ENCODE results near the gene NFE2L3. TPM values are rescaled to one million over a fixed set of nuclear protein-coding genes. Genes with fewer than 3 reads are reported as not detected.
A peak's percentile ranks its signal among the peaks of the same experiment; 100 is the strongest.

The NFE2L3 gene
- total and polyA plus RNA-seq, 2 of the 4 experiments (the other 2 are of a cell fraction), result 28.0 to 43.2 TPM

DNA sequence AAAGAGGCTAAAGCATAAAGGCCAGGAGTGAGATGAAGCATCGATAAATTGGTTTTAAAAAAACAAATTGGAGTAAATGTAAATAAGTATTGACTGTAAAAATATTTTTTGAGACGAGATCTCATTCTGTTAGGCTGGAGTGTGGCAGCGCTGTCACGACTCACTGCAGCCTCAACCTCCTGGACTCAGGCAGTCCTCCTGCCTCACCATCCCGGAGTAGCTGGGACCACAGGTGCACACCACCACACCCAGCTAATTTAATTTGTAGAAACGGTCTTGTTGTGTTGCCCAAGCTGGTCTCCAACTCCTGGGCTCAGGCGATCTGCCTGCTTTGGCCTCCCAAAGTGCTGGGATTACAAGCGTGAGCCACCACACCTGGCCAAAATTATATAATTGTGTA is 30.7 kb downstream of the NFE2L3 start:
- no peak overlapping the region for H2BK15ac ChIP-seq (ENCODE audit: low read depth, low read length)
- no peak overlapping the region for H2AFZ ChIP-seq (replicated peaks; ENCODE audit: low read length, poor library complexity)
- H2BK20ac ChIP-seq (ENCODE audit: low read depth, low read length), result no peak overlapping the region
- no peaks in the 10 kb centered on the region for H3K4me1 ChIP-seq (ENCODE audit: control insufficient read depth, insufficient read depth, low read length)
- DNase-seq, result no peak
- no peak overlapping the region for H3K4me3 ChIP-seq (ENCODE audit: insufficient read depth, low read depth, low read length)
- no peak overlapping the region for H3K14ac ChIP-seq (replicated peaks; ENCODE audit: low read depth, low read length)
- peak overlapping the region in 1 of 2 experiments; percentile 10; a peak in 1 of 4 replicates for H4K8ac ChIP-seq (ENCODE audit: low read depth in 2 of 2, low read length in 2 of 2)
- H4K20me1 ChIP-seq (ENCODE audit: insufficient read depth, low read length), result peaks cover 30% of the 10 kb centered on the region
- H2BK5ac ChIP-seq (ENCODE audit: low read depth, low read length, poor library complexity, severe bottlenecking), result no peak overlapping the region
- in situ Hi-C loops (cut with MboI; ENCODE audit: low sequenced_read_pairs) (no loop called here), dilution Hi-C loops (cut with HindIII; ENCODE audit: low sequenced_read_pairs, unreplicated experiment) (no loop called here), intact Hi-C loops (cut with micrococcal nuclease) (loop anchor here (5.0 kb wide), 1 partner anchor 90 kb away; no protein-coding TSS in a partner anchor)
- H3K4ac ChIP-seq (ENCODE audit: low read depth, low read length), result no peak overlapping the region
- H3K9me1 ChIP-seq (ENCODE audit: insufficient read depth, low read length), result no peaks in the 10 kb centered on the region; the same call in 1 of the 2 replicates
- no peak overlapping the region for H3K18ac ChIP-seq (ENCODE audit: low read depth, low read length)
- H3K27me3 ChIP-seq (ENCODE audit: control insufficient read depth, insufficient read depth, low read length), result no peaks in the 10 kb centered on the region
- WGBS, 2 experiments (ENCODE audit: extremely low coverage in 2 of 2, insufficient read length in 1 of 2), result no CpG with 5 or more reads among the region's 8 CpGs
- H3K27ac ChIP-seq (ENCODE audit: insufficient read depth, low read length), result no peak overlapping the region
- H2BK120ac ChIP-seq (ENCODE audit: low read depth, low read length), result no peak overlapping the region
- no peaks in the 10 kb centered on the region for H3K9me3 ChIP-seq (ENCODE audit: control insufficient read depth, insufficient read depth, low read length)
- peaks cover 2% of the 10 kb centered on the region; the same call in 1 of the 2 replicates for H3K36me3 ChIP-seq (ENCODE audit: control insufficient read depth, insufficient read depth, low read length)
- no peak overlapping the region for H2AK5ac ChIP-seq (ENCODE audit: low read depth, low read length)
- H2AK9ac ChIP-seq (replicated peaks; ENCODE audit: low read depth, low read length, poor library complexity), result no peak overlapping the region
- H3K23ac ChIP-seq (ENCODE audit: low read depth, low read length), result no peak overlapping the region
- no peak overlapping the region for H3K56ac ChIP-seq (ENCODE audit: extremely low read depth, insufficient read depth, low read length)
- H3K79me1 ChIP-seq (ENCODE audit: low read depth in 1 of 2, low read length in 2 of 2), result peaks cover 3 to 10% of the 10 kb centered on the region in 2 experiments; a peak in 3 of 4 replicates
- no TSS peak for BruUV-seq (replicated peaks)
- H4K5ac ChIP-seq (ENCODE audit: low read depth, low read length), result no peak overlapping the region
- no peak overlapping the region for H3K9ac ChIP-seq (ENCODE audit: low read depth, low read length)
- TF ChIP-seq MXI1 (IDR thresholded peaks at IDR 0.05; ENCODE audit: borderline replicate concordance, low read depth, low read length) (no peak), NFE2L2 (IDR thresholded peaks at IDR 0.05; ENCODE audit: low read depth, low read length) (no peak), MAFK (IDR thresholded peaks at IDR 0.05; ENCODE audit: low read depth, low read length) (no peak), BHLHE40 (IDR thresholded peaks at IDR 0.05; ENCODE audit: low read depth, low read length) (no peak), CHD1 (IDR thresholded peaks at IDR 0.05; ENCODE audit: low read depth, low read length) (no peak), POLR2A (IDR thresholded peaks at IDR 0.05; ENCODE audit: low read depth, low read length) (no peak; the same call in none of the 2 replicates), MAZ (IDR thresholded peaks at IDR 0.05; ENCODE audit: borderline replicate concordance, low read depth, low read length) (no peak), RAD21 (IDR thresholded peaks at IDR 0.05; ENCODE audit: low read length) (no peak), RFX5 (IDR thresholded peaks at IDR 0.05; ENCODE audit: low read depth, low read length) (no peak), SMC3 (IDR thresholded peaks at IDR 0.05; ENCODE audit: low read depth, low read length) (no peak), FOS (IDR thresholded peaks at IDR 0.05; ENCODE audit: low read depth, low read length) (no peak), RCOR1 (IDR thresholded peaks at IDR 0.05; ENCODE audit: insufficient replicate concordance, low read length) (no peak), CEBPB (IDR thresholded peaks at IDR 0.05; ENCODE audit: low read depth, low read length) (no peak)
- TF ChIP-seq, protein P1, sequence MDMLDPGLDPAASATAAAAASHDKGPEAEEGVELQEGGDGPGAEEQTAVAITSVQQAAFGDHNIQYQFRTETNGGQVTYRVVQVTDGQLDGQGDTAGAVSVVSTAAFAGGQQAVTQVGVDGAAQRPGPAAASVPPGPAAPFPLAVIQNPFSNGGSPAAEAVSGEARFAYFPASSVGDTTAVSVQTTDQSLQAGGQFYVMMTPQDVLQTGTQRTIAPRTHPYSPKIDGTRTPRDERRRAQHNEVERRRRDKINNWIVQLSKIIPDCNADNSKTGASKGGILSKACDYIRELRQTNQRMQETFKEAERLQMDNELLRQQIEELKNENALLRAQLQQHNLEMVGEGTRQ (IDR thresholded peaks at IDR 0.05; ENCODE audit: low read depth, low read length), result no peak
- TF ChIP-seq, protein P2, sequence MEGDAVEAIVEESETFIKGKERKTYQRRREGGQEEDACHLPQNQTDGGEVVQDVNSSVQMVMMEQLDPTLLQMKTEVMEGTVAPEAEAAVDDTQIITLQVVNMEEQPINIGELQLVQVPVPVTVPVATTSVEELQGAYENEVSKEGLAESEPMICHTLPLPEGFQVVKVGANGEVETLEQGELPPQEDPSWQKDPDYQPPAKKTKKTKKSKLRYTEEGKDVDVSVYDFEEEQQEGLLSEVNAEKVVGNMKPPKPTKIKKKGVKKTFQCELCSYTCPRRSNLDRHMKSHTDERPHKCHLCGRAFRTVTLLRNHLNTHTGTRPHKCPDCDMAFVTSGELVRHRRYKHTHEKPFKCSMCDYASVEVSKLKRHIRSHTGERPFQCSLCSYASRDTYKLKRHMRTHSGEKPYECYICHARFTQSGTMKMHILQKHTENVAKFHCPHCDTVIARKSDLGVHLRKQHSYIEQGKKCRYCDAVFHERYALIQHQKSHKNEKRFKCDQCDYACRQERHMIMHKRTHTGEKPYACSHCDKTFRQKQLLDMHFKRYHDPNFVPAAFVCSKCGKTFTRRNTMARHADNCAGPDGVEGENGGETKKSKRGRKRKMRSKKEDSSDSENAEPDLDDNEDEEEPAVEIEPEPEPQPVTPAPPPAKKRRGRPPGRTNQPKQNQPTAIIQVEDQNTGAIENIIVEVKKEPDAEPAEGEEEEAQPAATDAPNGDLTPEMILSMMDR (conservative IDR thresholded peaks at IDR 0.05; ENCODE audit: low read depth, low read length), result no peak
- TF ChIP-seq, protein P3, sequence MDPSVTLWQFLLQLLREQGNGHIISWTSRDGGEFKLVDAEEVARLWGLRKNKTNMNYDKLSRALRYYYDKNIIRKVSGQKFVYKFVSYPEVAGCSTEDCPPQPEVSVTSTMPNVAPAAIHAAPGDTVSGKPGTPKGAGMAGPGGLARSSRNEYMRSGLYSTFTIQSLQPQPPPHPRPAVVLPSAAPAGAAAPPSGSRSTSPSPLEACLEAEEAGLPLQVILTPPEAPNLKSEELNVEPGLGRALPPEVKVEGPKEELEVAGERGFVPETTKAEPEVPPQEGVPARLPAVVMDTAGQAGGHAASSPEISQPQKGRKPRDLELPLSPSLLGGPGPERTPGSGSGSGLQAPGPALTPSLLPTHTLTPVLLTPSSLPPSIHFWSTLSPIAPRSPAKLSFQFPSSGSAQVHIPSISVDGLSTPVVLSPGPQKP (IDR thresholded peaks at IDR 0.05; ENCODE audit: borderline replicate concordance, low read depth, low read length), result no peak
- POLR2A ChIA-PET (ENCODE audit: unreplicated experiment), result no interaction called here
- H3K4me2 ChIP-seq (ENCODE audit: low read depth, low read length), result no peak overlapping the region
- H4K91ac ChIP-seq (ENCODE audit: insufficient read depth, low read depth, low read length), result no peak overlapping the region
- CTCF ChIA-PET, result interaction anchor here (0.8 to 1.1 kb wide), 2 partner anchors 10 to 92 kb away, joined by 3 to 5 read pairs; no protein-coding TSS in a partner anchor
- ATAC-seq (ENCODE audit: low read depth), result peak; percentile 7; the same call in 1 of the 2 replicates
